NCI-H1105 (cell line): ENCODE data around the gene CEP128.

Source experiments
- DNase-seq: peaks from one replicate; lab custom pipeline; 2025; lab: John Stamatoyannopoulos, UW

CEP128 gene

GRCh38 chr14:80941241-80942185, at the start of gene CEP128:
Gene CEP128 (minus strand): TSS chr14:80941738.
- peak; percentile 99 for DNase-seq

- no peak for DNase-seq
Observed at GRCh38 chr14:80988735-80989429, 47.3 kb upstream of the CEP128 start.

DNA sequence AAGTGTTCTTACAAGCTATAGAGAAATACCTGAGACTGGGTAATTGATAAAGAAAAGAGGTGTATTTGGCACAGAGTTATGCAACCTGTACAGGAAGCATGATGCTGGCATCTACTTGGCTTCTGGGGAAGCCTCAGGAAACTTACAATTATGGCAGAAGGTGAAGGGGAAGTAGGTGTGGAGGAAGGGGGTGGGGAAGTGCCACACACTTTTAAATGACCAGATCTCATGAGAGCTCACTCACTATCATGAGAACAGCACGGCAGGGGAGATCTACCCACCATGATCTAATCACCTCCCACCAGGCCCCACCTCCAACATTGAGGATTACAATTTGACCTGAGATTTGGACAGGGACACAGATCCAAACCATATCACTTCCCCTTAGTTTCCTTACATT, 46.7 kb upstream of the CEP128 start:
- DNase-seq, result no peak

DNA sequence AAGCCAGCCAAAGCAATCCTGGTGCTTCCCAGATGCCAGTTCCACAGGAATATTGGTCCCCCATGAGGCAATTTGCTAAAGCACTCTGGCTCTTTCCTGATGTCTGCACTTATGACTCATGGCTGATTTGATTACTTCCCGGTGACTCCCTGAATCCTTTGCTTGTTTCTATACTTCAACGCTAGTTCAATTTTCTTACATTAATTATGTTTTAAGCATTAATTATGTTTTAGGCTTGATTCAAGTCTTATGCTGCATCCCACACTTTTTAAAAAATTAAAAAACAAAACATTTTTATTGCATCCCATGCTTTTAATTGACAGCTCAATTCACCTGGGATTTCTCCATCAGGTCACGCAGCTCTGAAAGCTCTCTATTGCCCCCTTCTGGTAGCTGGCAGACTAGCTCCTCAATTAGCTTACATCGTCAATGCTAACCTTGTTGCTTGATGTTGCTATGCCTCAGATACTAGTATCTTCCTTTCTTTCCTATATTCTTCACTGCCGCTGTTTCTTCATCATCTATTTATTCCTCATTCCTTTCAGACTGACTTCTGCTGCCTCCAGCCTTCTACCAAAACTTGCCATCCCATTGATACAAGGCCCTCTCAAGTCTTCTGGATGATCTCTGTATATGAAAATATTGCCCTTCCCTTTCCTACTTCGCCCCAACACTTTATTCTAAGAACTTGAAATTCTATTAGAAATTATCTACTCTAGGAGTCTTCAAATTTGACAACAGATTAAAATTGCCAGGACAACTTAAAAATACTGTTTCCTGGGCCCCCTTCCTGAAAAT, 45.9 kb upstream of the CEP128 start:
- DNase-seq, result peak; percentile 71

- no peak for DNase-seq
Observed at GRCh38 chr14:80982711-80983110, 41.2 kb upstream of the CEP128 start.

GRCh38 chr14:80981673-80982072, 40.1 kb upstream of the CEP128 start:
- no peak for DNase-seq

DNA sequence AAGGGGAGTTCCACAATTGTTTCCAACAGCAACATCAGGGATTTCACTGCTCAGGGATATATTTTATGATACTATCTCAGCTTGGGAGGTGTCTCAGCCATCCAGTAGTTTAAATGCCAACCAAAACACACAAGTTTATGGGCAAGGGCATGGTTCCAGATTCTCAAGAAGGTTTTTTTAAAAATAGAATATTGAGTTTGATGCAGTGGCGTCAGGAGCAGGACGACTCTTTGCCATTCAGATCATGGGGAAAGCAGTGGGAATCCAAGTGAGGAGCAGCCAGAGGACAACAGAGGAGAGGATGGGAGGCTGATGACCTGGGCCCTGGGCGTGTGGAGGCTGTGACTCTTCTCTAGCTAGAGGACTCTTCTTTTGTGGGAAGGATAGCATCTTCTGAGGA, 39.6 kb upstream of the CEP128 start:
- DNase-seq, result no peak

DNA sequence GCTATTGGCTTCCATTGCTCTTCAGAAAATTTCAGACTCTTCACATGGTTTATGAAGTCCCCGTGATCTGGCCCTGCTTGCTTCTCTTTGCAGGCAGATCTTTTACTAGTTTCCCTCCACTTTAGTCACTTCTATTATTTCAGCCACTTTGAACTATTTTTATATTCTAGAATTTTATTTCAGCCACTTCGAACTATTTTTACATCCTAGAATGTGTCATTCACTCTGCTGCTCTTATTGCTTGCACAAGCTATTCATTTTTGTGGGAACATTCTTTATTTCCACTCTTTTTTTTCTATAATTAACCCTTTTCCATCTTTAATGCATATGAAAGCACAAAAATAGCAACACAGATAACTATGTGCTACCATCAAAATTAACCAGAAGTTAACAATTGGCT, 38.4 kb upstream of the CEP128 start:
- no peak for DNase-seq

GRCh38 chr14:80978403-80978802, 36.9 kb upstream of the CEP128 start:
- no peak for DNase-seq

- no peak for DNase-seq
Observed at GRCh38 chr14:80977221-80977620, 35.7 kb upstream of the CEP128 start.

- DNase-seq, result no peak
Observed at GRCh38 chr14:80974679-80975078, 33.1 kb upstream of the CEP128 start.

DNA sequence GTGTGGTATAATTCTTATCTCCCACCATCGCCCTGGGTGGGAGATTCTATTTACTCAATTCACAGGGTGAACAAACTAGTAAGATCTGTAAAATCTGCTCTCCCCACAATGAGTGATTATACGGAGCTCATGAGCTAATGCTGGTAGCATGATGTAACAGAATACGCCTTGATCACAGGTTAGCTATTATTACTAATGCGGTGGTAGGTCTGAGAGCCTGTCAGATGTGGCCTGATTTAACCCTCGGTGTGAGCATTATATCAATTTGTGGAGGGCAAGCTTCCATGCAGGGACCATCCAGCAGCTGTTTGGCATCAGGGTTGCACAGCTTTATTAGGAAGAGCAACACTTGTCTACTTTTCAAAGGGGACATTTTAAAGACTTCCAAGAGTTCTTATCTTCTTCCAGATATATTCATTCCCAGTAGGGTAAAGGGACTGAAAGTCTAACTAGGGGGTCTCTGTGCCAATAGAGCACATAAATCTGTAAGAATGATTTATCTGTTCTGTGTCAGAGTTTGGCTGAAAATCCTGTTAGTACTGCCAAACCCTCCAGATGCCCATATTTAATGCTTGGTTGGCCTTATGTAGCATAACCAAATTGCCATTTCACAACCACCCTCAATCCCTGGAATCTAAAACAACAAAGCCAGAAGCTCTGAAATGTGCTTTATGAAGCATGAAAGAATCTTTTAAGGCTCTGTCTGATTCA, 32.5 kb upstream of the CEP128 start:
- peak; percentile 20 for DNase-seq

DNA sequence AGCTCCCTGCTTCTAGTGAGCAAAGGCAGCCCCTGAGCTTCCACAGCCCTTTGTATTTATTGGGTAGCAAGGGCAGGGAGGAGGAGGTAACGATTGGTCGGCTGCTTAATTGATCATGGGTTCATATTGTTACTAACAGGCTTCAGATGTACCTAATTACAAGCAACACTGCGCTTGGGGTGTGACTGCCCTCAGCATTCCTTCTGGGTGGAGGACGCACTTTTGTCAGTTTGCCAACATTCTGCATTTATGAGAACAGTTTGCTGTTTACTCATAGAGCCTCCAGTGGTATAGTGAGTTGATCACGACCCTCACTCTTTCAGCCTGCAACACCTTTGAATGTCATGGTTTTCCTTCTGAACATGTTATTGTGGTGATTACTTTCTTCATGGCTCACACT, 23.5 kb upstream of the CEP128 start:
- no peak for DNase-seq

- peak; percentile 66 for DNase-seq
Observed at GRCh38 chr14:80959496-80959895, 18.0 kb upstream of the CEP128 start.

DNA sequence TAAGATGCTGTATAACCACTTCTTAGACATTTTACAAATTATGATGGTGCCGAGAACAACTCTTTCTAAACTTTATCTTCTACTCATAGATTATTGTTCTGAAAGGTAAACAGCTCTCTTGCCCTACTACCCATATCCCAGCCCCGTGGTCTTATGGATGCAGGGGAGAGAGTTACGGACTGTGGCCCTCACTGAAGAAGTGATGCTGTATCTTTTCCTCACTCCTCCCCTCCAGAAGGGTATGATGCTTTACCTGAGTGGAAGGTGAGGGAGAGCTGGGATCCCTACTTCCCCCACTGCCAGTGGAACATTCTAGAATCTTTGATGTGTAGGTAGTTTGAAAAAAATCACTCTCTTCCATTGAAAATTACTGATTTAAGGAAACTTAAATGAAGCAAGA, 17.4 kb upstream of the CEP128 start:
- DNase-seq, result no peak

GRCh38 chr14:80958226-80958625, 16.7 kb upstream of the CEP128 start:
- no peak for DNase-seq

GRCh38 chr14:80957613-80958012, 16.1 kb upstream of the CEP128 start:
- no peak for DNase-seq

- no peak for DNase-seq
Observed at GRCh38 chr14:80956922-80957321, 15.4 kb upstream of the CEP128 start.

DNA sequence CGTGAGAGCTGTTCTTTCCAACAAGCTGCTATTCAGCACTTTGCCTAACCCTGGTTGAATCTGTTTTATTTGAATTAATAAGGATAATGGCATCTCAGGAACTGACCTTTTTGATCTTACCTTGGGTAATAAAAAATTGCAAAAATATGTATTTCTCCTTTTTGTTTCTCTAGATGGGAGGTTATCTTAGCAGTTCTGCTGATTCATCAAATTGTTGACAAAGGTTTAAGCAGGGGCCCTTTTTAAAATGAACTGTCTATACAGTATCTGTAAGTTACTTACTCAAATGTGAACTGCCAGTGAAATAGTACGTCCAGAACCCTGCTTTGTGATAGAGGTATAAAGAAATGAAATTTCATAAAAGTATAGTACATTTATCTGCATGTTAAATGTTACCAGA, 14.6 kb upstream of the CEP128 start:
- DNase-seq, result no peak

DNA sequence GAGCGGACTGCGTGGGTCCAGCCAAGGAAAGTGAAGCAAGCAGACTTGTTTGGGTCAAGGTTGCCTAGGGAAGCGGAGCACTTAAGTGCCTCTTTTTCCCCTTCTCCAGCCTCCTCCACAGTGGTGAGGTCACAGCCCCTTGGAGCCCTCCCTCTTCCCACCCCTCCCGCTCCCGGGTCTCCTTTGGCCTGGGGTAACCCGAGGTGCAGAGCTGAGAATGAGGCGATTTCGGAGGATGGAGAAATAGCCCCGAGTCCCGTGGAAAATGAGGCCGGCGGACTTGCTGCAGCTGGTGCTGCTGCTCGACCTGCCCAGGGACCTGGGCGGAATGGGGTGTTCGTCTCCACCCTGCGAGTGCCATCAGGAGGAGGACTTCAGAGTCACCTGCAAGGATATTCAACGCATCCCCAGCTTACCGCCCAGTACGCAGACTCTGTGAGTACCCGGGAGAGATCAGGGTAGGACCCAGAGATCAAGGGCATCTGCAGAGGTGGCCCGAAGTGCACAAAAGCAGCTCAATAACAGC, 13.9 kb upstream of the CEP128 start, which contains the start of gene TSHR:
TSHR (plus strand) TSS at position 206 of the 526 bp plus-strand sequence; CDS start at position 266, 60 bp downstream.
- no peak for DNase-seq

GRCh38 chr14:80954687-80955299, 13.3 kb upstream of the CEP128 start:
- DNase-seq, result peak; percentile 79
